ENCODE measurements around the gene ZNF737. TPM values are rescaled to one million over a fixed set of nuclear protein-coding genes. Genes with fewer than 3 reads are reported as not detected.
A peak's percentile ranks its signal among the peaks of the same experiment; 100 is the strongest.

Gene ZNF737
- total and polyA plus RNA-seq, 2 of the 13 experiments (the other 11 are each of a cell fraction or from before 2014, with no cell fraction given): 2.0 to 5.0 TPM

- TF ChIP-seq ZSCAN25 (CRISPR knock-in tag; IDR thresholded peaks at IDR 0.05): no peak
- TF ChIP-seq ZNF549 (CRISPR knock-in tag; IDR thresholded peaks at IDR 0.05): no peak
- TF ChIP-seq PTBP1 (IDR thresholded peaks at IDR 0.05; ENCODE audit: low read depth, low read length, poor library complexity, severe bottlenecking): no peak
- no peak for TF ChIP-seq TRIM24 (CRISPR knock-in tag; IDR thresholded peaks at IDR 0.05)
- TF ChIP-seq HMGXB4 (CRISPR knock-in tag; IDR thresholded peaks at IDR 0.05; ENCODE audit: borderline replicate concordance in 1 of 2, low read depth in 1 of 2): peak; percentile 70; a peak in 3 of 4 replicates
- TF ChIP-seq ZNF737 (CRISPR knock-in tag; IDR thresholded peaks at IDR 0.05; ENCODE audit: borderline replicate concordance): peak; percentile 68; the same call in 1 of the 2 replicates
- TF ChIP-seq RFX3 (CRISPR knock-in tag; IDR thresholded peaks at IDR 0.05): no peak
- no peak for TF ChIP-seq ZNF841 (CRISPR knock-in tag; IDR thresholded peaks at IDR 0.05; ENCODE audit: borderline replicate concordance)
- no peak for TF ChIP-seq ZNF557 (CRISPR knock-in tag; IDR thresholded peaks at IDR 0.05)
- no peak for TF ChIP-seq TMF1 (CRISPR knock-in tag; IDR thresholded peaks at IDR 0.05; ENCODE audit: low read depth)
- no peak for TF ChIP-seq HMGA1 (CRISPR knock-in tag; conservative IDR thresholded peaks at IDR 0.05)
- no peak for TF ChIP-seq MAF1 (CRISPR knock-in tag; IDR thresholded peaks at IDR 0.05; ENCODE audit: borderline replicate concordance)
- TF ChIP-seq GLI4 (CRISPR knock-in tag; IDR thresholded peaks at IDR 0.05; ENCODE audit: borderline replicate concordance): no peak
- TF ChIP-seq TBX2 (CRISPR knock-in tag; IDR thresholded peaks at IDR 0.05; ENCODE audit: borderline replicate concordance): peak; percentile 23; the same call in 1 of the 2 replicates
- TF ChIP-seq FLYWCH1 (CRISPR knock-in tag; IDR thresholded peaks at IDR 0.05): no peak
- TF ChIP-seq ZGPAT (CRISPR knock-in tag; IDR thresholded peaks at IDR 0.05): 0 out of 2 replicates have a peak, but pooled peaks have one; percentile 40
- TF ChIP-seq ZNF609 (CRISPR knock-in tag; IDR thresholded peaks at IDR 0.05; ENCODE audit: borderline replicate concordance): no peak
- TF ChIP-seq PLRG1 (conservative IDR thresholded peaks at IDR 0.05): no peak
- no peak for TF ChIP-seq ZFP36L2 (CRISPR knock-in tag; IDR thresholded peaks at IDR 0.05)
- no peak for TF ChIP-seq TBX3 (IDR thresholded peaks at IDR 0.05; ENCODE audit: borderline replicate concordance)
- TF ChIP-seq ZNF660 (CRISPR knock-in tag; IDR thresholded peaks at IDR 0.05; ENCODE audit: borderline replicate concordance, low read depth): no peak
- TF ChIP-seq FOXJ3 (CRISPR knock-in tag; IDR thresholded peaks at IDR 0.05; ENCODE audit: borderline replicate concordance): no peak
- no peak for TF ChIP-seq RBM22 (optimal IDR thresholded peaks at IDR 0.05; ENCODE audit: low read length)
Measured at GRCh38 chr19:20565321-20566018, at the start of gene ZNF737 (continued).

All from HepG2 (cell line).